Skin epidermis (tissue), 12 donors: ENCODE measurements around the gene SIM2.

ENCODE experiments used
- H3K27ac ChIP-seq, 21 experiments: fragments of 200-600 bp; sonication (generic) in 11 of 21; one replicate each; pipeline ENCODE4 v1.5.0; 2020; ENCODE audit warnings: mild to moderate bottlenecking in 3 of 21, inconsistent platforms in 2 of 21, moderate library complexity in 2 of 21
- H3K4me3 ChIP-seq, 7 experiments: fragments of 200-600 bp; sonication (generic) in 2 of 7; one replicate each; pipeline ENCODE4 v1.5.0; 2020; ENCODE audit warnings: inconsistent platforms in 2 of 7, mild to moderate bottlenecking in 2 of 7, moderate library complexity in 1 of 7

SIM2 gene

DNA sequence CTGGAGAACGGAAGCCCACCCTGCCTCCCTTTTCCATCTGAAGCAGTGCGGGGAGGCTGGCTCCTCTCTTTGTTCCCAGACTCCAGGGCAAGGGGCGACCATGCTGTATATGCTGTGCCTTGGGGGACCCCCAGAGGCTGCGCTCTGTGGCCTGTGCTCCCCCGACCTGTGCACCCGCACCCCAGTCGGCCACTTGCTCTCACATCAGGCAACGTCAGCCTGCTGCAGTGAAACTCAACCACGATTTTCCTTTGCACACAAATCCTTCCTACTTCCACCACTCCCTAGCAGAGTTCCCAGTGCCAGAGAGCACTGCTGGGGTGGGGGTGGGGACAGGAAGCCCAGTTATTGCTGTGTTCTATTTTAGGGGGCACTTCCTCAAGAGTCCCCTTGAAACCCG lies 52.5 kb downstream of the SIM2 start:
- no peak overlapping the region for H3K27ac ChIP-seq
- no peak overlapping the region for H3K4me3 ChIP-seq

DNA sequence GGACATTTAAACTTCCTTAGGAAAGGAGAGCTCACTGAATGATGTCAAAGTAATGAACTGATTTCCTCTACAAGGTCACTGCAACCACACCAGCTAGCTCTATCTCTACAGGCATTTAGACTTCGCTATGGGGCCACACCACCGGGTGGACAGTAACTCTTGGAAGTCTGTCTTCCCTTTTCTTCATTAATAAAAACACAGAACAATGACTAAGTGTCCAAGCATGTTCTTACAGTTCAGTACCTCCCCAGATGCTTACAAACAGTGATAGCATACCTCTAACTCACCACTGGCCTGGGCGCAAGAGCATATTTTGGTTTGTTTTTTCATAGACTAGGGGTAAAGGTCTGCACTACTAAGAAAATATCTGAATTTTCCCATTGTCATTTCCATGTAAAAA lies 54.6 kb downstream of the SIM2 start:
- H3K27ac ChIP-seq: no peak overlapping the region

DNA sequence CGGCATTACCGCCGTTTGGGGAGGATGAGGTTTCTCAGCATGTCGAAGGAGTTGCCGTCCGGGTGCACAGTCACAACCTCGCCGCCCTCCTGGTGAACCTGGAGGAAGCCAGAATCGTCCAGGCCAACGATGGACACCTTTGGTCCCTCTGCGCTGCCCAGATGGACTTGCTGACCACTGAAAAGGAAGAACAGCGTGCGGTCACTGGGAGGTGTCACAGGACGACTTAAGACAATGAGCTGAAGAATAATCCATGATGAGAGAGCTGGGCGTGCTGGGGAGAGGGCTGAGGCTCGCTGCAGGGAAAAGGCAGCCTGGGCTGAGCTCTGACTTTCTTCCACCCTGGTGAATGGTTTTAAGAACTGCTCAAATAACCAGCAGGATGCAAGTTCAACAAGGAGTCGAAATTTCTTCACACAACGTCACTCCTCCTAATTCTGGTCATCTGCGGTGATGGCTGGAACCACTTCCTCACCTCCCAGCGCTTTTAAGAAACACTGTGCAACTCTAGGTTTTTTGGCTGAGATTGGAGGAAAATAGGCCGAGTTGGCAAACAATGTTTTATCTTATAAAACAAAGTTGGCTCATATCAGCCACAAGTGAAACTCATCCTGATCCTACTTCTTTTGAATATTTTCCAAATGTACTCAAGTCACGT lies 55.5 kb downstream of the SIM2 start:
- Histone ChIP-seq H3K4me3 (no peak overlapping the region), H3K27ac (no peak overlapping the region)

More for the DNA sequence above, 54.6 kb downstream of the SIM2 start:
- H3K4me3 ChIP-seq: no peak overlapping the region

DNA sequence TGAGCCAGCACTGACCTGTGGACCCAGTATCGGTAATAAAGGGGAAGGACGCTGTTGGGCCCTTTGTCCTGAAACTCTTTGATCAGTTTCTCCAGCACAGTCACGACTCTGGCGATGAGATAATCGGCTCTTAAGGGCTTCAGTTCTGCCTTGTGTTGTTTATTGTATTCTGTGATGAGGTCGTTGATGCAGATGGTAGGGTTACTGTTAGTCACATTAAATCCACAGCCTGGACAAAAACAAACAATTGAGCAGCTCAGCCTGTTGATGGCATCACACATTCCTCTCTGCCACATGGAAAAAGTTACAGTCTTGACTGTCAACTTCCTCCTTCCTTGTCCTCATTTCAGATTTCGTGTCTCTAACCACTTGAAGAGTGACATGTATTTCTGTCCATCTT lies 57.6 kb downstream of the SIM2 start:
- no peak overlapping the region for H3K27ac ChIP-seq
- no peak overlapping the region for H3K4me3 ChIP-seq

DNA sequence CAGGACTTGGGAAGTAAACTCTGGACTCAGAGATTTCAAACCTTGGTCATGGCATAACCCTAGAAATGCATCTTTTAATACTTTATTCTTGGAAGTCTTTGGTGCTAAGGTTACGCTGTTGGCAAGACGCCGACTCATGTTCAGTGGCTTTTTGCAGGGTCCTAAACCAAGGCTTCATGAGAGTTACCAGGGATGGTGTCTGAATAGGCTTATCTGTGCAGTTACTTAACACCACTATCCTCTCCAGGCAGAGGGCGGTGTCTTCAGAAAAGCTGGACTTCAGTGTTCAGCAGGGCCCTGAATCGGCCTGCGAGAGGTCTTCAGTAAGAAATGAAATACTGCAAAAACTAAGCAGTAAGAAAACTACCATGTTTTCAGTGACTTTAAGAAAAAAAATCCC lies 58.3 kb downstream of the SIM2 start:
- Histone ChIP-seq H3K4me3 (no peak overlapping the region), H3K27ac (no peak overlapping the region)

DNA sequence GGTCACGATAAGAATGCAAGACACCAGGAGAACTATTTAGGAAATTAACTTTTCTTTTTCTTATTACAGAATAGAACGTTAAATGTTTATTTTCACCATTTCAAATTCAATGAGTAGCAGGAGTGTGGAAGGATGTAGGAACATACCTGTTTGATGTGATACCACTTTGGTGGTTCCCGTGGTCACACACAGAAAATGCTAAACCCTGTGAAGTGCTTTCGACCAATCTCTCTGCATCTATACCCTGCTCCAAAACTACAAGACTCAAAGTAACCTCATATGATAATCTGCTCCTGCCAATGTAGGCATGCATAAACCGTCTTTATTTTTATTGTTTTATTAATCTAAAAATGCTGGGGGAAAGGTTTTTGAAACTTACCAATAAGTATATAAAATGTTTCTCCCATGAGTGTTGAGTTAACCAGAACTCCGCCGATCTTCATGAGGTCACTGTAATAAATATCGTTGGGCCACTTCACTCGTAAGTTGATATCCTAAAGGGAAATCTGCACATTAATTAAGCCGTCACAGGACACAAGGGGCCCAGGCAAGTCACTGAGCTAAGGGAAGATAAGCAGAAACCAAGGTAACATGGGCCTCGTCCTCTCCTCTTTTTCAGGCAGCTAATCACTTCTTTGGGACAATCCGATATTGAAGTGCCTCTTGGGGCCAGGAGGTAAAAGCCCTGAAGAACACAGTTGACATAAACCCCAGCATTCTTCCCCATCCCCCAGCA lies 60.6 kb downstream of the SIM2 start:
- Histone ChIP-seq H3K27ac (no peak overlapping the region), H3K4me3 (no peak overlapping the region)

DNA sequence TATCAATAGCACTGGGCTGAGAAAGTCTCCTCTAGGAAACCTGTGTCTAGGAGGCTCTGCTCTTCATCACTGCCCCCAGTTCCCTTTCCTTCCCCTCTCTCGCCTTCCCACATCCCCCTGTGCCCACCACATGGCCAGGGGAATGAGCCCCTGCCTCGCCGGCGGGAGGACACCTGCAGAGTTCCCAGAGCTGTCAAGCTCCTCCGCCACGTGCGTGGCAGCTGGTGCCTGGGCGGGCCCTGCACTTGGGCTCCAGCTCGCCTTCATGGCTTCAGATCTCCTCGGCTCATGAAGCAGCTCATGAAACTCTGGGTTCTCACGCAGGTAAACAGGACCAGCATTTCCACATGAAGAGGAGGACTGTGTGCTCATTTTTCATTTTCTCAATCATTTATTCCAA lies 62.8 kb downstream of the SIM2 start:
- H3K27ac ChIP-seq: no peak overlapping the region
- no peak overlapping the region for H3K4me3 ChIP-seq

DNA sequence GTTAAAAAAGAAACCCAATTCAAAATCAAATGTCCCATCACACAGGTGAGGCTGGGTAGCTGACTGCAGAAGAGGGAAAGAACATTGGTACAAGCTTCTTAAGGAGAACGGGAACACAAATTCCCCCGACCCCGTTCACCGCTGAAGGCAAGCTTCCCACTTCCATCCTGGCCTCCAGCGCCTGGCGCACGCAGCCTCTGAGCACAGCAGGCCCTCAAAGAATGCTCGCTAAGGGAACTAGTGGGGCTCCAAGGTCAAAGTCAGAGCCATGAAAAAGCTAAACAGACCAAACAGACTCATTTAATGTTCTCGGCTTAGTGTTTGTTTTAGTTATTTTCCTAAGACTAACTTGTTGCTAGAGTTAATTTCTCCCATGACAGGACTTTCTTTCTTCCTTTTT lies 63.7 kb downstream of the SIM2 start:
- Histone ChIP-seq H3K4me3 (no peak overlapping the region), H3K27ac (no peak overlapping the region)

DNA sequence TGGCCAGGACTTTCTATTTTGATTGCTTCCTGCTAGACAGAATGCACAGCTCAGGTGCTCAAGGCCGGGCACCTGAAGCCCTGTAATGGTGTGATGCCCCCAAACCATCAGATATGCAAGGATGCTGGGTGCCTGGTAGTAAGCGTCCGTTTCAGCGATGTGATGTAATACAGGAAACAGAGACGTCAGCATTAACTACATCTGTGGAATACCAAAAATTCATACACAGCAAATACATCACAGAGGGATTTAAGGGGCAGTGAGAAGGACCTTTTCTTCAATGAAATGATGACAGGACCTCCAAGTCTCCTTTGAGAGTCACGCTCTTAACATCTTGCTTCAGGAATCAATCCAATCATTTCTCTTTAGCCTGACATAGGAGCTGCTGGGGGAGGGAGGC lies 64.4 kb downstream of the SIM2 start:
- no peak overlapping the region for H3K27ac ChIP-seq
- H3K4me3 ChIP-seq: no peak overlapping the region

DNA sequence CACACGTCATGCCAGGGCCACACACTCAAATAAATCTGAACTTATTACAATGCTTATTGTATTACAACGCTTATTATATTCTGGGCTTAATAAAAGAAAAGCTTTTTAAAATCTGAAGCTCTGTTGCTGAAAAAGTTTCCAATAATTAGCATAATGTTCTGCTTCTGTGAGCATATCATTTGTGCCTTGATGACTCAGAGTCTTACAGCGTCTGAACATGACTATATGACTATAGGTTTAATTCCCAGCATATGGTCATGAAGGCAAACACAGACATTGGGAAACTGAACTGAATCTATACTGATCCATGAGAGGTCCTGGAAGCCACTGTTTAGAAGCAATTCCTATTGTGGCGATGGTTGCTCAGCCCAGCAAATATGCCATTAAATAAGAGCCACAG lies 66.3 kb downstream of the SIM2 start:
- no peak overlapping the region for H3K4me3 ChIP-seq

DNA sequence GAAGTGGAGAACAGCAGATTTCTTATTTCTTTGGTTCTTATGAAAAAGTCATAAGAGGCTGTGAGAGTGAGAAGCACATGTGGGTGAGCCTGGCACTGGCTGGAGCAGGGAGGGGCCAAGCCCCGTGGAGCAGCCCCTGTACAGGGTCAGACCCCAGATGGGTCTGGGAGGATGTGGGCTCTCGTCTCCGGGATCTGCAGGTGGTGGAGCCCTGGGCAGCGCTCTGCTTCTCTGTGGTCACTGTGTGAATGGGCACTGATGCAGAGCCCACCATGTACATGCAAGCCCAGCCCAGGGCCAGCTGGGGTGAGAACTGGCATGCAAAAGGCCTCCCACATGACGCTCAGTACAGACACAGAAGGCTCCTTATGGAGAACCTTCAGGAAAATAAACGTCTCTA lies 67.6 kb downstream of the SIM2 start:
- no peak overlapping the region for H3K4me3 ChIP-seq
- no peak overlapping the region for H3K27ac ChIP-seq

More for the DNA sequence above, 66.3 kb downstream of the SIM2 start:
- no peak overlapping the region for H3K27ac ChIP-seq

DNA sequence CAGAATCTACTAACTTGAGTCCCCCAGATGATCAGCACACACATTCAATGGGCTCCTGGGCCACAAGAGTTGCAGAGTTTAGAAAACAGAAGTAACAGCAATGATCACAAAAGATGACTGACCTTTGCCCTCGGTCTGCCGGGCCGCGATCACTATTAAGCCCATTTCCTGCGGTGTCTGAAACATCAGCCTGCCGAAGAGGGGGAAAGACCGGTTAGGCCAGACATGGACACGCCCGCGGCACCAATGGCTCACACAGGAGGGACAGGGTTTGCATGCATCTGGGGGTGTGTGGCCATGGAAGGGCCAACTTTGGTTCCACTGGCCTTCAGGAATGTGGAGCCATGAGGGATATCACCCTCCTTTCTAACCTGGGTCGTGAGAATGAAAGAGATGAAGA lies 68.2 kb downstream of the SIM2 start:
- H3K27ac ChIP-seq: no peak overlapping the region
- H3K4me3 ChIP-seq: no peak overlapping the region

DNA sequence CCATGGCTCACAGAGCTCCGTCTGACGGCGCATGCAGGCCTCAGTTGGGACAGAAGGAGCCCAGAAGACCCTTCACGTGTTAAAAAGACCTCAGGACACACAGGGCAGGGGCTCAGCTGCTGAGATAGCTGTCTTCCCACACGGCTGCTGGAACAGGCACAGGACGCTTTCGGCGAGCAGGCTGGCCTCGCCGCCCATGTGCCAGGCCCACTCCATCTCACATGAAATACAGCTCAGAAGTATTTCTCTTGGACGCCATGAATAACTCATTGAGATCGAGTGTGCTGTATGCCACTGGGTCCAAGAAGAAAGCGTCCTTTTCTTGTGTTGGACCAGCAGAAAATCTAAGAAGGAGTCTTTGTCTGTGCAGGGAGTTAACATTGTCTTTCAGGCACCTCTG lies 69.6 kb downstream of the SIM2 start:
- Histone ChIP-seq H3K4me3 (no peak overlapping the region), H3K27ac (no peak overlapping the region)

DNA sequence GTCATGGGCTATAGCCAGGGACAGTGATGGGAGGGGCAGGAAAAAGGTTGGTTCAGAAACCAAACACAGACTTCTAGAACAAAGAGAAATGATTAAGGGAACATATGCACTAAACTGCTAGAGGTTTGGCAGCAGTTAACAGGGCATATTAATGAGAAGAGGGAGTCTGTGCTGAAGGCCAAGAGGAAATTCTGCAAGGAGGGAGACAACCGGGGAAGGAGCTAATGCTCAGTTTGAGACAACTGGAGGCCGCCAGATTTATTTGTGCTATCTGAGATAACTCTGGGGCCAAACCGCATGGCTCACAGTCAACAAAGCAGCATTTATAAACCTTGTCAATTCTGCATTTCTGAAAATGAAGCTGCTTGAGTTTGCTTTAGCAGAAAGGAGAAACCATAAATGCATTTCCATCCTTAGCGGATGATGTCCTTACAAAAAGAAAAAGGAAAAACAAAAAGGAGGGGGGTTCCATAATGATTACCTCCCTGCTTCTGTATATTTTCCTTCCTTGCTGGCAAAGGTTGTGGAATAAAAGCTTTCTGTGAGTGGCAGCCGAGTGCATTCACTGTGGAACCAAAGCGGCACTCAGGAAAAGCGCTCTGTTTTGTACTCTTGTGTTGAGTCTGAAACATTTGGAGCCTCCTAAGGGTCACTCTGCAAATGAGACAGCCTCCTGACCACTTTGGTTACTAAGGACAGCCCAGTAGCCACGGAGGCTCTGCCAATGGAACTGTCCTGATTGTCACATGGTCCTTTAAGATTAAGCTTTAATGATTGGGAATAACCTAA lies 70.3 kb downstream of the SIM2 start:
- Histone ChIP-seq H3K27ac (no peak overlapping the region), H3K4me3 (no peak overlapping the region)

DNA sequence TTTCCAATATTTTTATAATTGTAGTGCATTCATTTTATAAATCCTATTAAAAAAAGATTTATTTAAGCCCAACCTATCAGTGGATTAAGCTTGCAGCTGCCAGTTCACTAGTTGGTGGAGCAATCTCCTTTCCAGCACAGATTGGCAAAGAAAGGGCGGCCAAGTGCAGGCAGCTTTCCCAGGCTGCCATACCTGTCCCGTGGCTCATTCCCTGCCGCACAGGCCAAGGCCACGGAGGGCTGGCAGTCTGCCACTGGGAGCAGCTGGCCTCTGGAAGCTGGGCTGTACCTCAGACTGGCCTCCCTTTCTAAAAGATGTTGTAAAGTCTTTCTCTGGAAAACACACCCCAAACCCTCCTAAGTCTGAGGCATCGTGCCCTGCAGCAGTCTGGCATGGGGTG lies 74.2 kb downstream of the SIM2 start:
- H3K27ac ChIP-seq: no peak overlapping the region
- H3K4me3 ChIP-seq: no peak overlapping the region

DNA sequence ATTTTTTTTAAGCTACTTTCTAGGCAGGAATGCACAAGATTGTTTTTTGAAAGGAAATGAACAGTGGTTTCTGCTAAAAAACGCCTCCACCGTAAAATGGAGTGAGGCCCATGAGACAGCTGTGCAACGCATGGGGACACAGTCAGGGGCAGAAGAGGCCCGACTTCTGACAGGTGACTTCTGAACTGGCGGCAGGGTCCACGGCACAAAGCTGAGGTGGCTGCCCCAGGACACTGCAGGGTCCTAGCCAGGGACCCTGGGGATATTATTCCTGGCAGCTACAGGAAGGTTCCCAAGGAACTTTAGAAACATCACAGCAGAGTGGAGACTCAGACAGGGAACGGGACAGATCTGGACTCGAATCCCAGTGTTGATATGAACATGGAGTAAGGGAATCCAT lies 75.1 kb downstream of the SIM2 start:
- Histone ChIP-seq H3K4me3 (no peak overlapping the region), H3K27ac (no peak overlapping the region)

DNA sequence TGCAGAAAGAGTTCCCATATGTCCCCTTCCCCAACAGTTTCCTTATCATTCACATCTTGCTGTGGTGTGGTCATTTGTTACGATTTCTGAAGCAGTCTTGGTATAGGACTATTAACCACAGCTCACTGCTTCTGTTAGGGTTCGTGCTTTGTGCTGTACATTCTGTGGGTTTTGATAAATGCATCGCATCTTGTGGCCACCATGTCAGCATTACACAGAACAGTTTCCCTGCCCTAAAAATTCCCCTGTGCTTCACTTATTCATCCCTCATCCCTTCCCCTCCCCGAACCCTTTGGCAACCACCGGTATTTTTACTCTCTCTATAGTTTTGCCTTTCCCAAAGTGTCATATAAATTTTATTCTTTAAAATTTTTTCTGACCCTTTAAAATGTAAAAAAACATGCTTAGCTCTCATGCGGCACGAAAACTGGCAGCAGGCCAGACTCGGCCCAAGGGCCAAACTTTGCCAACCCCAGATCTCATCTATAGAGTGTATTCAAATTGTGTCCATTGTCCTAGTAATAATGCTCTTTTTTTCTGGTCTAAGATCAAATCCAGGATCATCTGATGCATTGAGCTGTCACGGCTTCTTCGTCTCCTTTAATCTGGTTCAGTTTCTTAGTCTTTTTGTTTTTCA lies 78.2 kb downstream of the SIM2 start:
- no peak overlapping the region for H3K4me3 ChIP-seq
- no peak overlapping the region for H3K27ac ChIP-seq

DNA sequence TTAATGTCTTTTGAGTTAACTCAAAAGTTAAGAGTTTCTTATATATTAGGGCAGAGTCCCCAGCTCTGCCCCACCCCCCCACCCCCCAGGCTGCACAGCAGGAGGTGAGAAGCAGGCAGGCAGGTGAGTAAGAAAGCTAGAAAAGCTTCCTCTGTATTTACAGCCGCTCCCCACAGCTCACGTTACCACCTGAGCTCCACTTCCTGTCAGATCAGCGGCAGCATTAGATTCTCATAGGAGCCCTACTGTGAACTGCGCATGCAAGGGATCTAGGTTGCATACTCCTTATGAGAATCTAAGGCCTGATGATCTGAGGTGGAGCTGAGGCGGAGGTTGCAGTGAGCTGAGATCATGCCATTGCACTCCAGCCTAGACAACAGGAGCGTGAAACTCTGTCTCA lies 81.9 kb downstream of the SIM2 start:
- H3K27ac ChIP-seq: no peak overlapping the region
- H3K4me3 ChIP-seq: no peak overlapping the region

DNA sequence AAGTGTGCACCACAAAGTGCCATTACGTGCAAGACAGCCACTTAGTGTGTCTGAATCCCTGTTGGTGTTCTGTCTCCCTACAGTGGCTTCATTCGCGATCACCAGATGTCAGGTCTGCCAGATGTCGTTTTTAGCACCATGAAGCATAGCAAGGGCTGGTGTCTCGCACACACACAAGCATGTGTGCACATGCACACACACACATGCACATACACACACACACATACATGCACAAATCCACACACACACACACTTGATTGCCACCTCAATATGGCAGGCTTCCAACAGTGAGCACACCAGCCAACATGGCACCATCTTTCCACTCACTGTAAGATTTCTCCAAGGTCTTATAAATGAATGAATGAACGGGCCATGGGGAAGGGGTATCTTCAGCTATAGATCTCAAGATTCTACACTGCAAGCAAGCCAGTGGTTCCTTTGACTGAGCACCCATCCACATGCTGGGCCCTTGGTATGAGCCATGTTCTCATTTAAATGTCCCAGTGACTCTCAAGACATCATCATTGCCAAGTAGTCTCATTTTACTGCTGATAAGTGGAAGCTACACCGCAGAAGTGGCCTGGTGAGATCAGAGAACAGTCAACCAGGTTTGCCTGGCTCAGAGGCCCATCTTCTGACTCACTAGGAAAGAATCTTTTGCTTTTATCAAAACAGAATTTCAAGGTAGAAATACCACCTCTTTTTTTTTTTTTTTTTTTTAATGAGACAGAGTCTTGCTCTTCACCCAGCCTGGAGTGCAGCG lies 84.9 kb downstream of the SIM2 start:
- no peak overlapping the region for H3K4me3 ChIP-seq
- no peak overlapping the region for H3K27ac ChIP-seq

DNA sequence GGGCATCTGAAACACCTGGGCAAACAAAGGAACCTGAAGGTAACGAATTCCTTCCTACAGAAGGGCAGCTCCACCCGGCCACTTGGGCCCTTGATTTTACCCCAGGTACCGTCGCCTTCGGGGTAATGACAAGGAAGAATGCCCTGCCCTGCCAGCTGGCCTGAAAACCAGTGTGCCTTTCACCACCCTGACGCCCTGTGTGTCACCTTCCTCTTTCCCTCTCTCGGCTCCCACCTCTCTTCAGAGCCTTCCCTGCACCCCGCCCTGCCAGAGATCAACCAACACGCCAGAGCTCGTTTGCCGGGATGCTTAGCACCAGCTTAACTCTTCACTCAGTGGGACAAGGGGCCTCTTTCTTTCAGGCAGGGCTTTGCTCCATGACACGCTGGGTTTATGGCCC lies 86.0 kb downstream of the SIM2 start:
- Histone ChIP-seq H3K4me3 (no peak overlapping the region), H3K27ac (peak overlapping the region in 1 of 21 experiments; percentile 24)
